PC-9 (cell line): ENCODE data around the gene RPS17. TPM values are rescaled to one million over a fixed set of nuclear protein-coding genes. Genes with fewer than 3 reads are reported as not detected.

Source experiments
- BruUV-seq: library from RNA; stranded (reverse); fragments of 400-500 nt; replicated peaks from 2 replicates; lab custom pipeline; 2021; lab: Mats Ljungman, UMichigan
- CTCF ChIA-PET: fragments of 300-600 bp; sonication (Branson Sonifier 250); formaldehyde crosslinking; loops from one replicate; lab custom pipeline; 2022; ENCODE audit warnings: antibody characterized with exemption; lab: Charles Lee
- POLR2A ChIA-PET: fragments of 300-600 bp; sonication (Branson Sonifier 250); formaldehyde crosslinking; loops from one replicate; lab custom pipeline; 2022; ENCODE audit warnings: antibody characterized with exemption; ENCODE audit not compliant: unreplicated experiment; lab: Charles Lee
- DNase-seq, 2 experiments: peaks; one replicate each; pipeline versions ENCODE4 v3.0.0 to v3.0.0-alpha.2; 2015 to 2022; ENCODE audit warnings: mixed read lengths in 1 of 2
- H2AFZ ChIP-seq: fragments of 200-600 bp; sonication (generic); 2 replicates; pipeline ENCODE4 v1.8.1; 2017; ENCODE audit warnings: antibody characterized with exemption
- H3F3A ChIP-seq: fragments of 200-600 bp; sonication (generic); 2 replicates; pipeline ENCODE4 v1.8.1; 2017; ENCODE audit warnings: antibody characterized with exemption, mild to moderate bottlenecking, low read depth; ENCODE audit not compliant: insufficient read depth
- H3K27ac ChIP-seq: fragments of 200-600 bp; sonication (generic); 2 replicates; pipeline ENCODE4 v1.6.1; 2016; ENCODE audit warnings: mixed run types
- H3K27me3 ChIP-seq: fragments of 200-600 bp; sonication (generic); 2 replicates; pipeline ENCODE4 v1.6.1; 2016; ENCODE audit warnings: low read depth, mixed run types; ENCODE audit not compliant: insufficient read depth
- H3K36me3 ChIP-seq: fragments of 200-600 bp; sonication (generic); 2 replicates; pipeline ENCODE4 v1.6.1; 2016; ENCODE audit warnings: low read depth, mixed run types
- H3K4me1 ChIP-seq: fragments of 200-600 bp; sonication (generic); replicated peaks from 2 replicates; pipeline ENCODE4 v1.6.1; 2016; ENCODE audit warnings: mixed run types; ENCODE audit not compliant: insufficient read depth
- H3K4me2 ChIP-seq: fragments of 200-600 bp; sonication (generic); 2 replicates; pipeline ENCODE4 v1.6.1; 2017; ENCODE audit warnings: mixed run types
- H3K4me3 ChIP-seq: fragments of 200-600 bp; sonication (generic); 2 replicates; pipeline ENCODE4 v1.6.1; 2016; ENCODE audit warnings: mixed run types
- H3K79me2 ChIP-seq: fragments of 200-600 bp; sonication (generic); 2 replicates; pipeline ENCODE4 v1.6.1; 2017; ENCODE audit warnings: low read depth, mixed run types
- H3K9me2 ChIP-seq: fragments of 200-600 bp; sonication (generic); 2 replicates; pipeline ENCODE4 v1.8.1; 2017; ENCODE audit warnings: mild to moderate bottlenecking; ENCODE audit not compliant: insufficient read depth
- H3K9me3 ChIP-seq: fragments of 200-600 bp; sonication (generic); 2 replicates; pipeline ENCODE4 v1.8.1; 2016; ENCODE audit warnings: low read depth; ENCODE audit not compliant: insufficient read depth
- H4K20me1 ChIP-seq: fragments of 200-600 bp; sonication (generic); 2 replicates; pipeline ENCODE4 v1.8.1; 2017; ENCODE audit not compliant: insufficient read depth
- CTCF ChIP-seq: fragments of 200-600 bp; sonication (generic); conservative IDR thresholded peaks from 2 replicates; pipeline ENCODE4 v1.6.1; 2017; ENCODE audit warnings: mixed run types, antibody characterized with exemption, mild to moderate bottlenecking, moderate library complexity
- EZH2 ChIP-seq: fragments of 200-600 bp; sonication (generic); IDR thresholded peaks from 2 replicates; pipeline ENCODE4 v1.8.0; 2017; ENCODE audit warnings: antibody characterized with exemption, low read depth
- intact Hi-C: fragments of 100-400 bp; cut with micrococcal nuclease; formaldehyde crosslinking; loops from one replicate; pipeline ENCODE4 v1.10.0; 2022; ENCODE audit not compliant: unreplicated experiment
- total RNA-seq: library from RNA; stranded (reverse); gene quantifications from 2 replicates; pipeline ENCODE4 v1.2.3, GENCODE V29; 2021

The RPS17 gene
- total RNA-seq, 1 experiment from 2014 or later, result 1,891 TPM

GRCh38 chr15:82572311-82572710 lies 32.1 kb upstream of the RPS17 start:
- Histone ChIP-seq H3K9me3 (no peaks in the 10 kb centered on the region), H3K36me3 (no peaks in the 10 kb centered on the region), H2AFZ (no peak overlapping the region), H3K27me3 (0 out of 2 replicates have a peak, but pooled peaks cover 9% of the 10 kb centered on the region), H3K4me3 (no peak overlapping the region), H3K27ac (no peak overlapping the region), H3K9me2 (no peaks in the 10 kb centered on the region), H3K79me2 (no peaks in the 10 kb centered on the region), H4K20me1 (no peaks in the 10 kb centered on the region), H3F3A (no peaks in the 10 kb centered on the region), H3K4me1 (no peaks in the 10 kb centered on the region), H3K4me2 (no peak overlapping the region)
- intact Hi-C loops, result no loop called here
- CTCF ChIA-PET, result no interaction called here
- DNase-seq, result no peak
- POLR2A ChIA-PET, result no interaction called here
- BruUV-seq, result no TSS peak
- TF ChIP-seq EZH2, result no peak
- no peak for TF ChIP-seq CTCF

- peaks cover 14% of the 10 kb centered on the region; the same call in 1 of the 2 replicates for H3K27me3 ChIP-seq
- no peaks in the 10 kb centered on the region for H3K4me1 ChIP-seq
- H3K79me2 ChIP-seq, result no peaks in the 10 kb centered on the region
- no peak overlapping the region for H3K4me2 ChIP-seq
- H3K4me3 ChIP-seq, result no peak overlapping the region
- no peak for TF ChIP-seq EZH2
- no peak for TF ChIP-seq CTCF
- ChIA-PET POLR2A (no interaction called here), CTCF (no interaction called here)
- no peaks in the 10 kb centered on the region for H3K36me3 ChIP-seq
- no peaks in the 10 kb centered on the region for H4K20me1 ChIP-seq
- no TSS peak for BruUV-seq
- DNase-seq, result no peak
- no peak overlapping the region for H2AFZ ChIP-seq
- H3K27ac ChIP-seq, result no peak overlapping the region
- no peaks in the 10 kb centered on the region for H3K9me3 ChIP-seq
- no peaks in the 10 kb centered on the region for H3K9me2 ChIP-seq
- intact Hi-C loops, result no loop called here
- H3F3A ChIP-seq, result no peaks in the 10 kb centered on the region
These were observed 31.5 kb upstream of the RPS17 start for GRCh38 chr15:82571722-82572222.

- Histone ChIP-seq H3K79me2 (no peaks in the 10 kb centered on the region), H3K36me3 (no peaks in the 10 kb centered on the region), H3K27ac (no peak overlapping the region), H2AFZ (no peak overlapping the region), H3K27me3 (peaks cover 14% of the 10 kb centered on the region; the same call in 1 of the 2 replicates), H4K20me1 (no peaks in the 10 kb centered on the region), H3K4me3 (no peak overlapping the region), H3K9me2 (no peaks in the 10 kb centered on the region), H3K4me1 (no peaks in the 10 kb centered on the region), H3F3A (no peaks in the 10 kb centered on the region), H3K9me3 (no peaks in the 10 kb centered on the region), H3K4me2 (no peak overlapping the region)
- TF ChIP-seq CTCF (no peak), EZH2 (no peak)
- ChIA-PET CTCF (no interaction called here), POLR2A (no interaction called here)
- no peak for DNase-seq
- intact Hi-C loops, result no loop called here
- BruUV-seq, result no TSS peak
These were observed 30.7 kb upstream of the RPS17 start for GRCh38 chr15:82570721-82571508.
